PC-3 (cell line): ENCODE results near the gene SAT2. TPM values are rescaled to one million over a fixed set of nuclear protein-coding genes. Genes with fewer than 3 reads are reported as not detected.

Experiments
- ATAC-seq: fragments of 200-7000 bp; cut with Tn5 transposase; 2 replicates; pipeline ENCODE4 v1.9.1; 2020; ENCODE audit warnings: mild to moderate bottlenecking, moderate library complexity
- BruUV-seq: library from RNA; stranded (reverse); fragments of 400-500 nt; replicated peaks from 2 replicates; lab custom pipeline; 2021; lab: Mats Ljungman, UMichigan
- CTCF ChIA-PET: fragments of 300-600 bp; sonication (Branson Sonifier 250); formaldehyde crosslinking; loops from one replicate; lab custom pipeline; 2022; ENCODE audit warnings: antibody characterized with exemption; lab: Charles Lee
- POLR2A ChIA-PET: fragments of 300-600 bp; sonication (Branson Sonifier 250); formaldehyde crosslinking; loops from one replicate; lab custom pipeline; 2022; ENCODE audit warnings: antibody characterized with exemption; ENCODE audit not compliant: unreplicated experiment; lab: Charles Lee
- DNase-seq: peaks from one replicate; pipeline ENCODE4 v3.0.0-alpha.2; 2015
- H2AFZ ChIP-seq: fragments of 300-600 bp; sonication (generic); 2 replicates; pipeline ENCODE4 v1.6.0; 2016; ENCODE audit warnings: antibody characterized with exemption, low read length
- H3F3A ChIP-seq: fragments of 300-600 bp; sonication (generic); one replicate; pipeline ENCODE4 v1.6.0; 2017; ENCODE audit warnings: antibody characterized with exemption, low read length, control low read depth, mild to moderate bottlenecking; ENCODE audit not compliant: unreplicated experiment
- H3K27ac ChIP-seq: fragments of 300-600 bp; sonication (generic); 2 replicates; pipeline ENCODE4 v1.5.1; 2016; ENCODE audit warnings: mild to moderate bottlenecking, low read length
- H3K27me3 ChIP-seq: fragments of 300-600 bp; sonication (generic); 2 replicates; pipeline ENCODE4 v1.6.1; 2016; ENCODE audit warnings: low read length, mixed read lengths
- H3K36me3 ChIP-seq: fragments of 300-600 bp; sonication (generic); 2 replicates; pipeline ENCODE4 v1.6.1; 2016; ENCODE audit warnings: low read depth, mixed run types, low read length, mixed read lengths
- H3K4me1 ChIP-seq: fragments of 300-600 bp; sonication (generic); 2 replicates; pipeline ENCODE4 v1.5.1; 2016; ENCODE audit warnings: low read length; ENCODE audit not compliant: insufficient read depth
- H3K4me2 ChIP-seq: fragments of 300-600 bp; sonication (generic); 2 replicates; pipeline ENCODE4 v1.6.0; 2016; ENCODE audit warnings: low read length
- H3K4me3 ChIP-seq: fragments of 300-600 bp; sonication (generic); 2 replicates; pipeline ENCODE4 v1.5.1; 2016; ENCODE audit warnings: mild to moderate bottlenecking, low read length, mixed read lengths
- H3K79me2 ChIP-seq: fragments of 300-600 bp; sonication (generic); 2 replicates; pipeline ENCODE4 v1.6.1; 2017; ENCODE audit warnings: low read length, mixed read lengths
- H3K9ac ChIP-seq: fragments of 300-600 bp; sonication (generic); 2 replicates; pipeline ENCODE4 v1.6.0; 2016; ENCODE audit warnings: mild to moderate bottlenecking, low read length
- H3K9me2 ChIP-seq: fragments of 300-600 bp; sonication (generic); replicated peaks from 2 replicates; pipeline ENCODE4 v1.6.1; 2016; ENCODE audit warnings: mixed run types, low read length, mixed read lengths
- H3K9me3 ChIP-seq: fragments of 300-600 bp; sonication (generic); 2 replicates; pipeline ENCODE4 v1.6.1; 2016; ENCODE audit warnings: low read length, mixed read lengths
- H4K20me1 ChIP-seq: fragments of 300-600 bp; sonication (generic); 2 replicates; pipeline ENCODE4 v1.6.1; 2016; ENCODE audit warnings: low read length, mixed read lengths
- CTCF ChIP-seq: fragments of 300-600 bp; sonication (generic); conservative IDR thresholded peaks from 2 replicates; pipeline ENCODE4 v1.5.1; 2017; ENCODE audit warnings: antibody characterized with exemption, low read depth, mild to moderate bottlenecking, low read length
- EZH2 ChIP-seq: fragments of 300-600 bp; sonication (generic); IDR thresholded peaks from one replicate; pipeline ENCODE4 v1.6.1; 2017; ENCODE audit warnings: antibody characterized with exemption, mild to moderate bottlenecking, low read length; ENCODE audit not compliant: unreplicated experiment
- EZH2phosphoT487 ChIP-seq: fragments of 300-600 bp; sonication (generic); IDR thresholded peaks from 2 replicates; pipeline ENCODE4 v1.6.1; 2018; ENCODE audit warnings: mild to moderate bottlenecking, antibody characterized with exemption, low read length, borderline replicate concordance
- intact Hi-C: fragments of 100-400 bp; cut with micrococcal nuclease; formaldehyde crosslinking; loops from 2 replicates; pipeline ENCODE4 v1.9.0; 2023
- total RNA-seq: library from RNA; depleted of rRNA; stranded (reverse); fragments of >200 nt; gene quantifications from 2 replicates; pipeline ENCODE4 v1.2.3, GENCODE V29; 2014

Gene SAT2
- total RNA-seq, 1 experiment from 2014 or later = 33.1 TPM

GRCh38 chr17:7580604-7581575 is 46.7 kb downstream of the SAT2 start:
- Histone ChIP-seq H3K27me3 (no peaks in the 10 kb centered on the region), H4K20me1 (peaks cover 21% of the 10 kb centered on the region), H3K4me3 (no peak overlapping the region), H3K79me2 (peaks cover 55% of the 10 kb centered on the region), H3K36me3 (peaks cover 22% of the 10 kb centered on the region), H3F3A (peaks cover 23% of the 10 kb centered on the region), H3K9me2 (no peaks in the 10 kb centered on the region), H3K4me2 (no peak overlapping the region), H3K4me1 (peaks cover 48% of the 10 kb centered on the region), H3K9me3 (no peaks in the 10 kb centered on the region), H2AFZ (no peak overlapping the region), H3K9ac (no peak overlapping the region), H3K27ac (no peak overlapping the region)
- no peak for ATAC-seq
- CTCF ChIA-PET = no interaction called here
- no TSS peak for BruUV-seq
- no peak for DNase-seq
- TF ChIP-seq EZH2phosphoT487 (no peak), CTCF (no peak), EZH2 (no peak)
- POLR2A ChIA-PET = no interaction called here
- intact Hi-C loops = no loop called here

- peaks cover 30% of the 10 kb centered on the region for H3K36me3 ChIP-seq
- TF ChIP-seq EZH2phosphoT487 (no peak), CTCF (no peak), EZH2 (no peak)
- 0 out of 2 replicates have a peak overlapping the region, but pooled peaks have one; percentile 1 for H3K4me3 ChIP-seq
- no peak overlapping the region for H2AFZ ChIP-seq
- H3K4me2 ChIP-seq = peak overlapping the region; percentile 26
- peaks cover 57% of the 10 kb centered on the region for H3K4me1 ChIP-seq
- intact Hi-C loops = loop anchor here (5.0 kb wide), 1 partner anchor 107 kb away; the partner anchor contains the start of genes TP53 and WRAP53
- H3K9ac ChIP-seq = peak overlapping the region; percentile 35
- peaks cover 31% of the 10 kb centered on the region for H3F3A ChIP-seq
- ChIA-PET CTCF (interaction anchor here (1.3 kb wide), 1 partner anchor 107 kb away, joined by 4 read pairs; the partner anchor contains the start of gene TP53), POLR2A (no interaction called here)
- peaks cover 55% of the 10 kb centered on the region for H3K79me2 ChIP-seq
- BruUV-seq = no TSS peak
- H3K9me3 ChIP-seq = no peaks in the 10 kb centered on the region
- DNase-seq (no peak), ATAC-seq (no peak; the same call in 1 of the 2 replicates)
- H3K9me2 ChIP-seq = no peaks in the 10 kb centered on the region
- no peaks in the 10 kb centered on the region for H3K27me3 ChIP-seq
- peak overlapping the region; percentile 83 for H3K27ac ChIP-seq
- peaks cover 30% of the 10 kb centered on the region for H4K20me1 ChIP-seq
Measured at GRCh38 chr17:7579834-7580603, 47.6 kb downstream of the SAT2 start.
